Body of pancreas (tissue), 4 donors: ENCODE results near the gene TMEM243.

Experiments
- POLR2A ChIP-seq, 3 donors: fragments of 450-650 bp; IDR thresholded peaks; one replicate each; pipeline ENCODE4 v1.6.1; 2016; ENCODE audit warnings: antibody characterized with exemption in 3 of 3, mild to moderate bottlenecking in 2 of 3
- TF ChIP-seq, protein P1 (sequence below), 7 experiments: fragments of 450-650 bp in 4 of 7; fragments of 200-600 bp in 3 of 7; sonication (generic) in 3 of 7; IDR thresholded peaks; one replicate each; pipeline ENCODE4 v1.5.1; 2016 to 2019; ENCODE audit warnings: antibody characterized with exemption in 7 of 7

DNA sequence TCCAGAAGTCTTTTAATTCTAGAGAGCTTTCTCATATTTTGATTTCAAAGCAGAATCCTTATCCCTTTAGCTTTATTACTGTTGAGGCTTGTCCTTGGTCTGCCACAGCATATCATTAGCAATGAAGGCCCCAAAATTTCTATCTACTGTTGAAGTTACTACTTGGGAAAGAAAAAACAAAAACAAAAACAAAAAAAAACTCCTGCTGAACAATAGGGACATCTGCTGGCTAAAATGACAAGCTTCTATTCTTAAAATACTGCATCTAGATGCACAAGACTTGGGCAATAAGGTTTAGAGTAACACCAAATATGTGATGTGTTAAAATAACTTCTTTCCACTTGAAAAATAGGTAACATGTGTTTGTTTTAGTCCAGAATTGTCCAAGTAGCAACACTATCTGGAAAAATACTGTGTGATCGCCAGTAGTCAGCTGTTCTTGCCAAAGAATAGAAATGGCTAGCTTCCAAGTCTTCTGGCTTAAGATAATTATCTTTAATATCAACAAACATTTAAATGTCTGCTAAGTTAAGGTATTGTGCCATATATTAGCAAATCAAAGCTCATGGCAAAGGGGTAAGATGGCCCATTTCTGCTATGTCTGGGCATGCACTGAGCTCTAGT, 71.1 kb downstream of the TMEM243 start:
- TF ChIP-seq, protein P1, sequence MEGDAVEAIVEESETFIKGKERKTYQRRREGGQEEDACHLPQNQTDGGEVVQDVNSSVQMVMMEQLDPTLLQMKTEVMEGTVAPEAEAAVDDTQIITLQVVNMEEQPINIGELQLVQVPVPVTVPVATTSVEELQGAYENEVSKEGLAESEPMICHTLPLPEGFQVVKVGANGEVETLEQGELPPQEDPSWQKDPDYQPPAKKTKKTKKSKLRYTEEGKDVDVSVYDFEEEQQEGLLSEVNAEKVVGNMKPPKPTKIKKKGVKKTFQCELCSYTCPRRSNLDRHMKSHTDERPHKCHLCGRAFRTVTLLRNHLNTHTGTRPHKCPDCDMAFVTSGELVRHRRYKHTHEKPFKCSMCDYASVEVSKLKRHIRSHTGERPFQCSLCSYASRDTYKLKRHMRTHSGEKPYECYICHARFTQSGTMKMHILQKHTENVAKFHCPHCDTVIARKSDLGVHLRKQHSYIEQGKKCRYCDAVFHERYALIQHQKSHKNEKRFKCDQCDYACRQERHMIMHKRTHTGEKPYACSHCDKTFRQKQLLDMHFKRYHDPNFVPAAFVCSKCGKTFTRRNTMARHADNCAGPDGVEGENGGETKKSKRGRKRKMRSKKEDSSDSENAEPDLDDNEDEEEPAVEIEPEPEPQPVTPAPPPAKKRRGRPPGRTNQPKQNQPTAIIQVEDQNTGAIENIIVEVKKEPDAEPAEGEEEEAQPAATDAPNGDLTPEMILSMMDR (IDR thresholded peaks at IDR 0.05): peak; percentile 10 to 59 (median 39)
- TF ChIP-seq POLR2A (IDR thresholded peaks at IDR 0.05): no peak
